ENCODE results near the gene SMIM36.

SMIM36 gene

GRCh38 chr17:55482591-55483389, 28.5 kb downstream of the SMIM36 start:
- TF ChIP-seq TAF1 (IDR thresholded peaks at IDR 0.05; ENCODE audit: borderline replicate concordance, insufficient read depth, low read length), result no peak
- no peak for TF ChIP-seq SIN3A (IDR thresholded peaks at IDR 0.05; ENCODE audit: borderline replicate concordance, insufficient read depth, low read length)

GRCh38 chr17:55480631-55481315, 30.5 kb downstream of the SMIM36 start:
- no peak for TF ChIP-seq SIN3A (IDR thresholded peaks at IDR 0.05; ENCODE audit: borderline replicate concordance, insufficient read depth, low read length)
- no peak for TF ChIP-seq FOXP2 (optimal IDR thresholded peaks at IDR 0.05; ENCODE audit: borderline replicate concordance, extremely low read depth, extremely low read length, insufficient read depth)
- no peak for TF ChIP-seq REST (IDR thresholded peaks at IDR 0.05; ENCODE audit: insufficient read depth in 1 of 2, low read depth in 2 of 2, low read length in 2 of 2)
- no peak for TF ChIP-seq POLR2AphosphoS5 (IDR thresholded peaks at IDR 0.05; ENCODE audit: low read depth, low read length)
- no peak for TF ChIP-seq TAF1 (IDR thresholded peaks at IDR 0.05; ENCODE audit: borderline replicate concordance, insufficient read depth, low read length)

GRCh38 chr17:55479903-55480302, 31.3 kb downstream of the SMIM36 start:
- no peak for TF ChIP-seq FOXP2 (optimal IDR thresholded peaks at IDR 0.05; ENCODE audit: borderline replicate concordance, extremely low read depth, extremely low read length, insufficient read depth)
- TF ChIP-seq TAF1 (IDR thresholded peaks at IDR 0.05; ENCODE audit: borderline replicate concordance, insufficient read depth, low read length), result no peak
- no peak for TF ChIP-seq POLR2AphosphoS5 (IDR thresholded peaks at IDR 0.05; ENCODE audit: low read depth, low read length)
- no peak for TF ChIP-seq REST (IDR thresholded peaks at IDR 0.05; ENCODE audit: insufficient read depth in 1 of 2, low read depth in 2 of 2, low read length in 2 of 2)
- no peak for TF ChIP-seq SIN3A (IDR thresholded peaks at IDR 0.05; ENCODE audit: borderline replicate concordance, insufficient read depth, low read length)

- TF ChIP-seq POLR2AphosphoS5 (IDR thresholded peaks at IDR 0.05; ENCODE audit: low read depth, low read length), result no peak
- no peak for TF ChIP-seq FOXP2 (optimal IDR thresholded peaks at IDR 0.05; ENCODE audit: borderline replicate concordance, extremely low read depth, extremely low read length, insufficient read depth)
- TF ChIP-seq SIN3A (IDR thresholded peaks at IDR 0.05; ENCODE audit: borderline replicate concordance, insufficient read depth, low read length), result no peak
- no peak for TF ChIP-seq REST (IDR thresholded peaks at IDR 0.05; ENCODE audit: insufficient read depth in 1 of 2, low read depth in 2 of 2, low read length in 2 of 2)
- no peak for TF ChIP-seq TAF1 (IDR thresholded peaks at IDR 0.05; ENCODE audit: borderline replicate concordance, insufficient read depth, low read length)
Observed at GRCh38 chr17:55478971-55479370, 32.3 kb downstream of the SMIM36 start.

GRCh38 chr17:55466671-55467070, 44.6 kb downstream of the SMIM36 start:
- TF ChIP-seq SIN3A (IDR thresholded peaks at IDR 0.05; ENCODE audit: borderline replicate concordance, insufficient read depth, low read length) (no peak), TAF1 (IDR thresholded peaks at IDR 0.05; ENCODE audit: borderline replicate concordance, insufficient read depth, low read length) (no peak), REST (IDR thresholded peaks at IDR 0.05; ENCODE audit: insufficient read depth in 1 of 2, low read depth in 2 of 2, low read length in 2 of 2) (no peak), POLR2AphosphoS5 (IDR thresholded peaks at IDR 0.05; ENCODE audit: low read depth, low read length) (no peak), FOXP2 (optimal IDR thresholded peaks at IDR 0.05; ENCODE audit: borderline replicate concordance, extremely low read depth, extremely low read length, insufficient read depth) (no peak)
